Measurements from ENCODE around the gene GOPC.

GRCh38 chr6:117613920-117614560, 11.7 kb upstream of the GOPC start:
- no peak for TF ChIP-seq CTCF (IDR thresholded peaks at IDR 0.05; ENCODE audit: low read depth, low read length, poor library complexity, severe bottlenecking)
- TF ChIP-seq EZH2phosphoT487 (IDR thresholded peaks at IDR 0.05; ENCODE audit: borderline replicate concordance, low read length), result no peak
